Fibroblast of lung (primary cell): ENCODE measurements around the gene RBM38.

Source experiments
- EZH2 ChIP-seq: IDR thresholded peaks from 2 replicates; pipeline ENCODE4 v1.5.1; 2012; ENCODE audit warnings: low read length, control low read depth, mild to moderate bottlenecking; ENCODE audit errors: missing control alignments
- TF ChIP-seq, protein P1 (sequence below), 2 donors: IDR thresholded peaks in 1 of 2; conservative IDR thresholded peaks in 1 of 2; 1 replicate in 1 of 2; 2 replicates in 1 of 2; pipeline ENCODE4 v1.5.1; 2011 to 2012; ENCODE audit warnings: low read length in 2 of 2, control low read depth in 1 of 2, inconsistent platforms in 1 of 2, low read depth in 1 of 2, mild to moderate bottlenecking in 1 of 2

DNA sequence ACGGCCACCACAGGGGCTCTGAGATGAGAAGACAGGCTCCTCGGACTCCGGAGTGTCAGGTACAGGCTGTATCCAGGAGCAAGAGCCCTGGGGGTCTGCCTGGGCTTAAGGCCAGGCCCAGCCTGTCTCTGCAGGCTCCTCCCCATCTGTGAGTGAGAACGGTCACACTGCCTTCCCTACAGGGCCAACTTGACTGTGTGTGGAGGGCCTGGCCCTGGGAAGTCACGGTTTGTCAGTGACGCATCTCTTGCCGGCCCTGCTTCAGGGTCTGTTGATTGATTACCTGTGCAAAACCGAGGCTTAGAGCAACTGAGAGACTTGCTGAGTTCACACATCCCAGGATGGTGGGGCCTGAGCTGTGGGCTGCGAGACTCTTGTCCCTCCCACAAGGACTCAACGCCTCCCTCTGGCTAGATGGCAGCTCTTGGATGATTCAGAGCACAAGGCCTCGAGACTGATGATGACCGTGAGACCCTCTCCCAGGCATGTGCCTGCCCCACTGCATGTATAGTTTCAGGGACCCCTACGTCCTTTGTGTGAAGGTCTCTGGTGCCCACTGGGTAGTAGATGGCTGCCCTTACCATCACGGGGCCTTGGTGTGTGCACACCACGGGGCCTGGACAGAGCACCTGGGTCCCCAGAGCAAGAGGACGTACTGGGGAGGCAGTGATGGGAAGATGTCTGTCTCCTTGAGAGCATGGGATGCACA, 5.9 kb downstream of the RBM38 start:
- TF ChIP-seq, protein P1, sequence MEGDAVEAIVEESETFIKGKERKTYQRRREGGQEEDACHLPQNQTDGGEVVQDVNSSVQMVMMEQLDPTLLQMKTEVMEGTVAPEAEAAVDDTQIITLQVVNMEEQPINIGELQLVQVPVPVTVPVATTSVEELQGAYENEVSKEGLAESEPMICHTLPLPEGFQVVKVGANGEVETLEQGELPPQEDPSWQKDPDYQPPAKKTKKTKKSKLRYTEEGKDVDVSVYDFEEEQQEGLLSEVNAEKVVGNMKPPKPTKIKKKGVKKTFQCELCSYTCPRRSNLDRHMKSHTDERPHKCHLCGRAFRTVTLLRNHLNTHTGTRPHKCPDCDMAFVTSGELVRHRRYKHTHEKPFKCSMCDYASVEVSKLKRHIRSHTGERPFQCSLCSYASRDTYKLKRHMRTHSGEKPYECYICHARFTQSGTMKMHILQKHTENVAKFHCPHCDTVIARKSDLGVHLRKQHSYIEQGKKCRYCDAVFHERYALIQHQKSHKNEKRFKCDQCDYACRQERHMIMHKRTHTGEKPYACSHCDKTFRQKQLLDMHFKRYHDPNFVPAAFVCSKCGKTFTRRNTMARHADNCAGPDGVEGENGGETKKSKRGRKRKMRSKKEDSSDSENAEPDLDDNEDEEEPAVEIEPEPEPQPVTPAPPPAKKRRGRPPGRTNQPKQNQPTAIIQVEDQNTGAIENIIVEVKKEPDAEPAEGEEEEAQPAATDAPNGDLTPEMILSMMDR (conservative IDR thresholded peaks at IDR 0.05 in 1 of 2, IDR thresholded peaks at IDR 0.05 in 1 of 2; ENCODE audit: low read depth in 1 of 2, low read length in 2 of 2), result no peak
- no peak for TF ChIP-seq EZH2
